Hematopoietic multipotent progenitor cell treated with erythropoietin and hydrocortisone succinate and interleukin-3 and kit ligand, for 4 days (in vitro differentiated cells): ENCODE results near the gene KCNQ1.
"Not testable (repeated sequence)": the region's sequence is repeated elsewhere in the genome, so short reads cannot be mapped to it uniquely, and the experiment has no call there.

Experiments
- DNase-seq: peaks from one replicate; pipeline ENCODE4 v3.0.0-alpha.2; 2015

The KCNQ1 gene

DNA sequence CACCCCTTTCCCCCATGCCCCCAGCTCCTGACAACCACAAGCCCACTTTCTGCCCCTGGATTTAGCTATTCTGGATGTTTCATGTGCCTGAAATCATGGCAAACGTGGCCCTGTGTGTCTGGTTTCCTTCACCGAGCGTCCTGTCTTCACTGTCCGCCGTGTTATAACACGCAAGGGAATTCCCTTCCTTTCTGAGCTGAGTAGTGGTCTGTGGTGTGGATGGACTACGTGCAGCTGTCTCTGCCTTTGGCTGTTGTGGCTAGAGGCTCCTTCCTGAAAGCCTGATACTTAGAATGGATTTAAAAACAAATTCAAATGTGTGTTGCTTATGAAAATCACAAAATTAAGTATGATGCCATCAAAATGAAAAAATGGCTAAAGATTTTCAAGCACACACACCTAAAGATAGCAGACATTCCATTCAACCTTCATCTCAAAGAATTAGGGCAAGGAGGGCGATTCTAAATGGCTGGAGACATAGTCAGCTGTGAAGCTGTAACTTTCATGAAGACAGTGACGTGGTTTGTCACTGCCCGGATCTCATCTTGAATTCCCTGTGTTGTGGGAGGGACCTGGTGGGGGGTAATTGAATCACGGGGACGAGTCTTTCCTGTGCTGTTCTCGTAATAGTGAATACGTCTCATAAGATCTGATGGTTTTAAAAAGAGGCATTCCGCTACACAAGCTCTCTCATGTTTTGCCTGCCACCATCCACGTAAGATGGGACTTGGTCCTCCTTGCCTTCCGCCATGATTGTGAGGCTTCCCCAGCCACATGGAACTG is 30.5 kb downstream of the KCNQ1 start:
- no peak for DNase-seq

DNA sequence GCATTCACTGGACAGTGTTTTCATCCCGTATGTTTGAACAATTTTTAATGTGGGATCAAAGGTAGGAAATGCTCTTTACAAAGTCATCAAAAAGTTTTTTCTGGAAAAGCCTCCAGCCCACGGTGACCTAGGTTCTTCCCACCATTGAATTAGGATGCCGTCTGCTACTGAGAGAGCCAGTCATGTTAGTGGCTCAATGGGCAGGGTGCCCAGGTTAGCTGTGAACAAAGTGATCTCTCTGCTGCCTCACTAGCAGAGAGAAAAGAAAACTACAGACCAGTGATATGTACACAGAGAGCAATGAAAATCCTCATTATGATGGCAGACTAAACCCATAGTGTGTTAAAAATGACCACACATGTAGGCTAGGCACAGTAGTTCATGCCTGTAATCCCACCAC is 32.4 kb downstream of the KCNQ1 start:
- DNase-seq, result no peak

DNA sequence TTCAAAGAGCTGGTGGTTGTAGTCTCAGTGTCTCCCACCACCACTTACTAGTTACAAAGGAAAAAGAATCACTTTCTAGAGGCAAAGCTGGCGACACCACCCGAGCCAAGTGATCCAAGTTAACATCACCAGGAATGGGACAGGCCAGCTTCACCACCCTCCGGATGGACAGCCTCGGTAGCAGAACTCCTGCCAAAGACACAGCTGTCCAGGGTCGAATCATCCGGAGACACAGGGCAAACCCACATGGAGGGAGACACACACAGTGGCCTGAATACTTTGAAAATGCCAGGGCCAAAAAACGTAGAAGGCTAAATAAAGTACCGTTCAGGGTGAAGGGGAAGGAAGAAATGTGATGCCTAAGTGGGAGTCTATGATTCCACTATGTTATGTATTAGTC is 33.1 kb downstream of the KCNQ1 start:
- no peak for DNase-seq

DNA sequence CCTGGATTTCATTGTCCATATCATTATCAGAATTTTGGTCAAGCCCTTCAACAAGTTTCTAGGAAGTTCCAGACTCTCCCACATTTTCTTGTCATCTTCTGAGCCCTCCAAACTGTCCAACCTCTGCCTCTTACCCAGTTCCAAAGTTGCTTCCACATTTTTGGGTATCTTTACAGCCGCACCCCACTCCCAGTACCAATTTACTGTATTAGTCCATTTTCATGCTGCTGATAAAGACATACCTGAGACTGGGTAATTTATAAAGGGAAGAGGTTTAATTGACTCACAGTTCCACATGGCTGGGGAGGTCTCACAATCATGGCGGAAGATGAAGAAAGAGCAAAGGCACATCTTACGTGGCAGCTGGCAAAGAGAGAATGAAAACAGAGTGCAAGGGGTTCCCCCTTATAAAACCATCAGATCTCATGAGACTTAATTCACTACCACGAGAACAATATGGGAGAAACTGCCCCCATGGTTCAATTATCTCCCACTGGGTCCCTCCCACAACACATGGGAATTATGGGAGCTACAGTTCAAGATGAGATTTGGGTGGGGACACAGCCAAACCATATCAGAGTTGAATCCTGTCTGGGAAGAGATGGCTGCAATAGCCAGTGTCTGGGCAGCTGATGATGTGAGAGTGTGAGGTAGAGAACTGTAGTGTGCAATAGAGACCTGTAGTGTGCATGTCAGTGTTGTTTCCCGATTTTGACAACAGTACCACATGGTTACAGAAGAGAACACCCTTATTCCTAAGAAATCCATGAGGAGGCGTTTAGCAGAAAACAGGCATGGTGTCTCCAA is 35.5 kb downstream of the KCNQ1 start:
- not testable (repeated sequence) for DNase-seq

DNA sequence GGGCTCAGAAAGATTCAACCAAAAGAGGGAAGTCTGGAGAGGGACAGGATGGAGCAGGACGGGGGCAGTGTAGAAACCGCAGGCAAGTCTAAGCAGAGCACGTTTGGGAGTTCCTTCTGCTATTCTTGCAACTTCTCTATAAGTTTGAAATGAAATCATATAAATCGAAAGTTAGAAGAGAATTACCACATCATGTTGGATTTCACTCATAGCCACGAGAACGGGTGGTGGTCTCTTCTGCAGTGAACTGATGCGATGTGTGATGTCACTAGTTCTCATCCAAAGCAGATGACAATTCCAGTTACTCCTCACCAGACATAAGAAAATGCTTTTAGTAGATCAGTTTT is 36.0 kb downstream of the KCNQ1 start:
- peak; percentile 69 for DNase-seq

DNA sequence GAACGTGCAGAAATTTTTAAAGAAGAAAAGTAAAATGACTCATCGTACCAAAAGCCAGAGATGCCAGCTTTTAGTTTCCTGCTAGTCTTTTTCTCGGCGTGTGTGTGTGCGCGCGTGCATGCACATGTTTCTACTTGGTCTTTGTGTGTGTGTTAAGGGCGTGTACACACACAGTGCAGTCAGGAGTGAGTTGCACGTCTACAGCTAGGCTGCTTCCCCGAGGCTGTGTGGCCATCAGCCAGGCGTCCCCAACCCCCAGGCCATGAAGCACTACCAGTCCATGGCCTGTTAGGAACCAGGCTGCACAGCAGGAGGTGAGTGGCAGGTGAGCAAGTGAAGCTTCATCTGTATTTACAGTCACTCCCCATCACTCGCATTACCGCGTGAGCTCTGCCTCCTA is 36.4 kb downstream of the KCNQ1 start:
- DNase-seq, result no peak

DNA sequence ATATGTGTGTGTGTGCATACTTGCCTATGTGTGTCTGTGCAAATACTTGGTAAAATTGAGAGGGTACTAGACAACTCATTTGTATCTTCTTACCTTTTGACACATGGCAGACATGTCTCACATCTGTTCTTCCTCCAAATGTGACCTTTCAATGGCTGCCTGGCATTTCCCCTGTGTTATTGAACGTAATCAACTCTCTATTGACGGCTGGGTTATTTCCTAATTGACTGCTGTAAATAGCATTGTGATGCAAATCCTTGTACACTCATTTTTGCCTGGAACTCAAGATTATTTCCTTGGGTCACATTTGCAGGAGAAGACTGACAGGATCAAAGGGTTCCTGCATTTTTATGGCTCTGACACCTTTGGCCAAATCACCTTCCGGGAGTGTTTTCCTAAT is 37.4 kb downstream of the KCNQ1 start:
- DNase-seq, result no peak

DNA sequence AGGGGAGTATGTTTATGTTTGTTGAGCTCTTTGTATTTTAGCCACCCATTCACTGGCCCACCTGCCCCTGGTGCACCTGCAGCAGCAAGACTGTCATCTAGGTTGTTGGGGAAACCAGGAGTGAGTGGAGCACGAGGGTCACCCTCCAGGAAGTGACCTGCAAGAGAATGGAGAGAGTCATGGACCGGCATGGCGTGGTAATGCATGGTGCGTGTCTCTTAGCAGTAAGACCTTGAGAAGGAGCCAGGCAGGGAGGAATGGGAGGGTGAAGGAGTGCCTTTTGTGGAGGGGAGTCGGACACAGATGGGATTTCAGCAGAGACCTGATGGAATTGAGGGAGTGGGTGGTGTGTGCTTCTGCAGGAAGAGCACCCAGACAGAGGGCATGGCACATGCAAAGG is 37.9 kb downstream of the KCNQ1 start:
- no peak for DNase-seq

DNA sequence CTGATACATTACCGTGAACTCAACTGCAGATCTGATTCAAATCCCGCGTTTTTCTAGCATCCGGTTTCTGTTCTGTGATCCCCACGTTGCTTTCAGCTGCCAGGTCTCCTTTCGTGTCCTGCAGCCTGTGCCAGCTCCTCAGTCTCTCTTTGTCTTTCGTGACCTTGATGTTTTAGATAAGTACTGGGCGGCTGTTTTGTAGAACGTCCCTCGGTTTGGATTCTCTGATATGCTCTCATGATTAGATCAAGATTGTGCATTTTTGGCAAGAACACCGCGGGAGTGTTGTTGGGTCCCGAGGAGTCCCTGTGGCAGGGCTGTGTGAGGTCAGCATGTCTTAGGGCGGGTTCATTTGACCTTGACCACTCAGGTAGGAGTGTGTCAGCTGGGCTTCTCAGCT is 38.6 kb downstream of the KCNQ1 start:
- no peak for DNase-seq

DNA sequence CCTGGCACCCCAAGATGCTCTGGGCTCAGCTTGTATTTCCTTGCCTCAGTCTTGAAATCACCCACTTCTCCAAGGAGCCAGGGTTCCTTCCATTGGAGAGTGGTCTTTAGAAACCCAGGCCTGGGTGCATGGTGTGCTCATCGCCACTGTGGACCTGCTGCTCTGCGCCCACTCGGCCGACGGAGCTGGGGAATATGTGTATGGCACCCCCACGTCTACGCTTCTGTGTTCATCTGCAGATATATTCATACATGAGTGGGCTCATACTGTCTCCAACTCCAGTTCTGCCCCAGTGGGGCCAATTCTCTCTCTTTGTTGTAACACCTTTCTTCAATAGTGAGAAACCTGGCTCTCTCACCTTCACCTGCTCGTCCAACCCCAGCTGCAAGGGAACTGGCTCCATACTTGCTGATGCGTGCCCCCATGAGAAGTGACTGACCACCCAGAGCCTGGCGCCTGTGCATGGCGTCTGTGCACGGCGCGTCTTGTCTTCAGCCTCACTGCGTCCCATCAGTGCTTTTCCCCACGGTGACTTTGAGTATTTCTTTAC is 39.8 kb downstream of the KCNQ1 start:
- DNase-seq, result no peak

DNA sequence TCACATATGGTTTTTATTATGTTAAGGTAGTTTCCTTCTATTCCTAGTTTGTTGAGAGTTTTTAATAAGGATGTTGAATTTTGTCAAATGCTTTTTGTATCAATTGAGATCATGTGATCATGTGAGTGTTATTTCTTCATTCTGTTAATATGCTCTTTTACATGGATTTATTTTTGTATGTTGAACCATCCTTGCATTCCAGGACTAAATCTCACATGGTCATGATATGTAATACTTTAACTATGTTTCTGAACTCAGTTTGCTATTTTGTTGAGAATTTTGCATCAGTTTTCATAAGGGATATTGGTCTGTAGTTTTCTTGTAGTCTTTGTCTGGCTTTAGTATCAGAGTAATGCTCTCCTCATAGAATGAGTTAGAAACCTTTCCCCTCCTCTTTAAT is 43.2 kb downstream of the KCNQ1 start:
- DNase-seq, result no peak

DNA sequence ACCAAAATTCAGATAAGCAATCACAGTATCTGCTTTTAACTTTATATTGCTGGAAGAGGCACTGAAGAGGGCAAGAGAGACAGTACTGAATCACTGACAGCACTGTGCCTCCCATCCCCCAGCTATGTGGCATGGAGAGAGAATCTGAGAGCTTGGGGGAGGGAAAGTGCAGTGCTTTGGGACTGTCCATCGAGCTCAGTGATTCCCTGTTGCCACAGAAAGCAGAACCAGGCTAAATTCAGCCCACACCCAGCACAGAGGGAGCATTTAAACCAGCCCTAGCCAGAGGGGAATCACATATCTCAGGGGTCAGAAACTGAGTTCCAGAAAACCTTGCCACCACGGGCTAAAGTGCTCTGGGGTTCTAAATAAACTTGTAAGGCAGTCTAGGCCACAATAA is 44.3 kb downstream of the KCNQ1 start:
- no peak for DNase-seq

DNA sequence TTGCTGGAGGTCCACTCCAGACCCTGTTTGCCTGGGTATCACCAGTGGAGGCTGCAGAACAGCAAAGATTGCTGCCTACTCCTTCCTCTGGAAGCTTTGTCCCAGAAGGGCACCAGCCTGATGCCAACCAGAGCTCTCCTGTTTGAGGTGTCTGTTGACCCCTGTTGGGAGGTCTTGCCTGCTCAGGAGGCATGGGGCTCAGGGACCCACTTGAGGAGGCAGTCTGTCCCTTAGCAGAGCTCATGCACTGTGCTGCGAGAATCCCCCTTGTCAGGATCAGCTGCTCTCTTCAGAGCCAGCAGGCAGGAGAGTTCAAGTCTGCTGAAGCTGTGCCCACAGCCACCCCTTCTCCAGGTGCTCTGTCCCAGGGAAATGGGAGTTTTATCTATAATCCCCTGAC is 53.1 kb downstream of the KCNQ1 start:
- not testable (repeated sequence) for DNase-seq

DNA sequence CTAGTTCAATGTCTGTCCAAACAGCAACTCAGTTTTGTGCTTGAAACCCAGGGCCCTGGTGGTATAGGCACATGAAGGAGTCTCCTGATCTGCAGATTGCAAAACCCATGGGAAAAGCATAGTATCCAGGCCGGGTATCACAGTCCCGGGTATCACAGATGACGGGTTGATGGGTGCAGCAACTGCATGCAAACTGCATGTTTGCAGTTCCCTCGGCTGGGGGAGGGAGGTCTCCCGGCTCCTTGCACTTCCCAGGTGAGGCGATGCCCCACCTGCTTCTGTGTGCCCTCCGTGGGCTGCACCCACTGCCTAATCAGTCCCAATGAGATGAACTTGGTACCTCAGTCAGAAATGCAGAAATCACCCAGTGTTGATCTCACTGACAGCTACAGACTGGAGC is 53.9 kb downstream of the KCNQ1 start:
- no peak for DNase-seq

DNA sequence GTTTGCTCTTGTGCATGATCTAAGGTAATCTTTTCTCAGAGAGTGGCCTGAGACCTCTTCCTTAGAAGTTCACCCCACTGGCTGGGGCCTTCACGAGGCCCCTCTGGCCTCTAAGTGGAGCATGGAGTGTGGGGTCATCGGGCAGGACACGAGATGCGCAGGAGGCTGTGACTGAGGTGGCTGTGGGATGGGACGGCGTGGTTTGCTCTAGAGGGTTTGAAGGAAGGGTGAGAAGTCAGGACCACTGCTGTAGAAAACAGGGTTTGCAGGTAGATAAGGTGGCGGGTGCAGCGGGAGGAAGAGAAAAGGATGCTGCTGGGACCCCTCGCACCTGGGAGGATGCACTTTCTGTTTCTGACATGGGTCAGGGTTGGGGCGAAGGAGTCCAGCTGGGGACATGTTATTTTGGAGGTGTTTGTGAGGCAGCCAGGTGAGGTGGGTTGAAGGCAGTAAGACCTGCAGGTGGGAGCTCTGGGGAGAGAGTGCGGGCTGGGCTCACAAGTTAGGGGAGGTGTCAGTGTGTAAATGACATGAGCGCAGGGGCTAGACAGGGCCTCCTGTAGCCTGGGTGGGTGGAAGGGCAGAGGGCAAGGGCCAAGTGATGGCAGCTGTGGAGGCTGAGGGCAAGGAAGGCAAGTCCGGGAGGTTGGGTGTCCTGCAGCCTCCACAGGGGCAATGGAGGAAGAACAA is 62.5 kb downstream of the KCNQ1 start:
- DNase-seq, result no peak

DNA sequence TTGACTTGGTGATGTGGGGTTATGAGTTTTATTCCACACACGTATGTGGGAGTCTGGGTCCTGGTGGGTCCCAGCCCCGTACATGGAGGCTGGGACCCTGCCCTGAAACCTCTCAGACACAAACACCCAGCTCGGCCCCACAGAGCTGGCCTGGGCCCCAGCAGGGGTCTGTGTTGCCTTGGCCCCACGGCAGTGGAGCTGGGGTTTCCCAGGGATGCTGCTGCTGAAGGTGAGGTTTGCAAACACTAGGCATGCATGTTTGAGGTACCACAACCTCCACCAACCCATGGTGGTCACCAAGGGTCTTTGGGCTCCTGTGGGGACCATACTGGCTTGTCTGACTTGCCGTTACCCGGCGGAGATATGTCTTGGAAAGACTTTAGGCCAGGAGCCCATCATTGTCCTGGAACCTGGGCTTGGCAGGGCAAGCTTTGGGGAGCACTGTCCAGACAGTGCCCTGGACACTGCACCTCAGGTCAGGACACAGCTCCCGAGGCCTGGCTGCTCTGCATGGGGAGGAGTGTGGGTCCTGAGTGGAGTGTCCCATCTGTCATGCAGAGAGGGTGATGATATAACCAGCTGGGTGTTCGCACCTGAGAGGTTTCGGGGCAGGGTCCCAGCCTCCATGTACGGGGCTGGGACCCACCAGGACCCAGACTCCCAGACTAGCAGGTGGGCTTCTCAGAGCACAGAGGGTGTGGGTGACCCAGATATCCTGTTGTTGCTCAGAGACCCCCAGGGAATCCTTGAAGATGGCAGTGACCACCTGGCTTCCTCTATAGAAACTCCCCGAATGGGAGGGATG is 63.3 kb downstream of the KCNQ1 start:
- no peak for DNase-seq

DNA sequence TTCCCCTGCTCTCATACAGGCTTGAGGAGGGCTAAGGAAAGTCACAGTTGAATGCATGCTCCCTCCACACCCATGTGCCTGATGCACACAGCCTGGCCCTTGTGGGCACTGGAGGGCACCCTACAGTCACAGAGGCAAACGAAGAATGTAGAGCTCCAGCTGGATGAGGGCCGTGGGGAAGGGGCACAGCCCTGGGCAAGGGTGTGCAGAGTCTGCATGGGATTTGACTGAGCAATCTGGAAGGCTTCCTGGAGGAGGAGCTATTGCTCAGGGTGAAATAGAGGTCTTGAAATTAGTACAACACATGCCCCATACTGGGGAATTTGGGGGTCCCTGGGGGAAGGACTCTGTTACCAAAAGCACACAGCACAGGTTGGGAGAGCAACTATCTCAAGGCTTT is 64.0 kb downstream of the KCNQ1 start:
- DNase-seq, result no peak

DNA sequence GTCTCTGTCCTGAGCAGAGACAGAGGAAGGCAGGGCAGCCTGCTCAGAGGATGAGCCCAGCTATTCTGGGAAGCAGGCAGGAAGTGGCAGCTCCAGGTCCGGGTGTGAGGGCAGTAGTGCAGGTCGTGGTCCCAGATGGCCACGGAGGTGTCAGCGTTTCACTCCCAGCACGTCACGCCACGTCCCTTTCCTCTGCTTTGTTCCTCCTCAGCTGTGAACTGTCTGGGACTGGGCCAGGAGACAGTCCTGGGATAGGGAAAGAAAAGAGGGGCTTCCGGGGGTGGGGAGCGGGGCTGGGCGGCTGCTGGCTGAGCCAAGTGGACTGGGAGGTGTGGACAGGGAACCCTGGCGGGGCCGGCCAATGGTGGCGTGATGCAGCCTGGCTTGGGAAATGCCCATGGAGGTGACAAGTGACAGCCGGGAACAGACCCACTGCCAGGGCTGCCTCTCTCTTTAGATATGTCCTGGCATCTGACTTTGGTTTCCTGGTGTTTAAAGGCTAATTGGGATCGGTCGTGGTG is 64.7 kb downstream of the KCNQ1 start:
- DNase-seq, result no peak

DNA sequence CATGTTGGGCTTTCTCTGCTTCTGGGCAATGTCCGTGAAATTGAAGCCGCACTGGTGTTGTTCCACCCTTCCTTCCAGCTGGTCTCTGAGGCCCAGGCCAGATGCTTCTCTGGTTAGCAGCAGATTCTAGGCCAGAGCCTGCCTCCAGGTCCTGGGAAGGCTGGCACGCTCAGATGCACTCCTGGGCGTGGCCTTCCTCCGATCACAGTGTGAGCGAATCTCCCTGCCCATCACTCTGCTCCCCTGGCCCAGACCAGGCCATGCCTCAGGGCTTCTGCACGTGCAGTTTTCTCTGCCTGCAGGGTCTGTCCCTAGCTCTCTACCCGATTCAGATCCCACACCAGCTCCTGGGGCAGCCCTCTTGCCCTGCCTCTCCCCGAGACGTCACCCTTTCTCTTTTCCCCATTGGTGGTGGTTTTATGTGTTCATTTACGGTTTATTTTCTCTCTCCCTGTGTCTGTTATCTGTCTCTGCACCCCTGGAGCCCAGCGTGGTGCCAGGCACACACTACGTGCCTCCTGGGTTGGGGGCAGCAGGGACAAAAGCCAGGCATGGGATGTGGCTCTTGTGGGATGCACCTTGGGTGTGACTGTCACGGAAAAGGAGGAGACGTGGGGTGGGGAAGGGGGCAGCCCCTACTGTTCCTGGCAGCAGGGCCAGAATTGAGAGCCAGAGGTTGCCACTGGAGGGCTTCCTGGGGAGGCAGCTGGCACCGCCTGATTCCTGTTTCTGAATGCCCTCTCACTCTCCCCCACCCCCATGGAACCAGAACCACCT is 66.0 kb downstream of the KCNQ1 start:
- no peak for DNase-seq

DNA sequence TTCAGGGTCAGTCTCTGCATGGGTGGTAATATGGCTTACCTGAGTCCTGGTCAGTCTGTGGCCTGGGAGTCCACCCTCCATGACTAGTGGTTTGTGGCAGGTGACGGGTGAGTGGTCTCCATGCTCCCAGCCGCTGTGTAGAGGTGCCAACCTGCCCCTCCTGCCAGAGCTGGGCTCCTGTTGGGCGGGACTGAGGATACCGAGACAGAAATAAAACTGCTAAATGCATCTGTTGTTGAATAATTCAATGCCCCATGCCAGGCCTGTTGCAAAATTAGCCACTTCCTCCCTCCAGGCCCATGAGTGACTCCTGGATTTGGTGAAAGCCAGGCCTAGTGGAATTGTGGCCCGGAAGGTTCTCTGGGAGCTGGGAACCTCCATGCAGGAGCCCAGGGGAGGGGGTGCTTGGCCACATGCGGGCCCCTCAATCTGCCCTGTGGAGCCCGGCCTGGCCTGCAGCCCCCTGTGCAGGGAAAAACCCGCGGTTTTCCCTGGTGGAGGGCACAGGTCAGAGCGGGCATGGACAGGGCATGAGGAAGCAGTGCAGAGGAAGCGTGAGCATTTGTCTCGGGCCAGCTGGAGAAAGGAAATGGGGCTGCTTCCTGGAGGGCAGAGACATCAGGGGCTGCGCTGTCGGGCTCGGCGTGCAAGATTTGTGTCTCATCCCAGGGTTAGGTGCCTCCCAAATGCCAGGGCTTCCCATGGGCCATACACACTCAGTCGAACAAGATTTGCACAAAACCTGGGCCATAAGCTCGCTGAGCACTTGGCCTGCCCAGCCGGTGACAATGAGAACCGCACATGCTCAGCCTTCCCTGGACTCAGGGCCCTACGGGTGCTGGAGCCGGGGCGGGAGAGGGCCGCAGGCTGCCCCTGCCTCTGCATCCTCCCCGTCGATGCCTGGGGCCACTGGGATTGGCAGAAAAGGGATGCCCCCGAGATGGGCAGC is 66.9 kb downstream of the KCNQ1 start:
- DNase-seq, result no peak
